Neutrophil (primary cell): ENCODE results near the gene RAC2.

Source experiments
- H3K27ac ChIP-seq: fragments of 200-600 bp; sonication (generic); 2 replicates; pipeline ENCODE4 v1.5.1; 2016; ENCODE audit warnings: mild to moderate bottlenecking, moderate library complexity
- H3K27me3 ChIP-seq: fragments of 200-600 bp; sonication (generic); 2 replicates; pipeline ENCODE4 v1.6.0; 2016; ENCODE audit warnings: mild to moderate bottlenecking
- H3K36me3 ChIP-seq: fragments of 200-600 bp; sonication (generic); 2 replicates; pipeline ENCODE4 v1.5.1; 2017
- H3K4me1 ChIP-seq, 2 experiments: fragments of 200-600 bp in 1 of 2; sonication (generic) in 1 of 2; 1 replicate in 1 of 2; 2 replicates in 1 of 2; pipeline versions ENCODE4 v1.5.1 to v1.6.1; 2013 to 2016; ENCODE audit warnings: low read depth in 1 of 2, low read length in 1 of 2, mild to moderate bottlenecking in 1 of 2, moderate library complexity in 1 of 2; ENCODE audit not compliant: control insufficient read depth in 1 of 2, insufficient read depth in 1 of 2
- H3K4me3 ChIP-seq, 2 experiments: fragments of 200-600 bp in 1 of 2; sonication (generic) in 1 of 2; 1 replicate in 1 of 2; 2 replicates in 1 of 2; pipeline ENCODE4 v1.5.1; 2013 to 2016; ENCODE audit warnings: low read depth in 1 of 2, low read length in 1 of 2, mild to moderate bottlenecking in 1 of 2, moderate library complexity in 1 of 2
- H3K9me3 ChIP-seq: fragments of 200-600 bp; sonication (generic); 2 replicates; pipeline ENCODE4 v1.5.1; 2016
- TF ChIP-seq, protein P1 (sequence below): fragments of 200-600 bp; sonication (generic); IDR thresholded peaks from 2 replicates; pipeline ENCODE4 v1.5.1; 2016; ENCODE audit warnings: antibody characterized with exemption

RAC2 gene

DNA sequence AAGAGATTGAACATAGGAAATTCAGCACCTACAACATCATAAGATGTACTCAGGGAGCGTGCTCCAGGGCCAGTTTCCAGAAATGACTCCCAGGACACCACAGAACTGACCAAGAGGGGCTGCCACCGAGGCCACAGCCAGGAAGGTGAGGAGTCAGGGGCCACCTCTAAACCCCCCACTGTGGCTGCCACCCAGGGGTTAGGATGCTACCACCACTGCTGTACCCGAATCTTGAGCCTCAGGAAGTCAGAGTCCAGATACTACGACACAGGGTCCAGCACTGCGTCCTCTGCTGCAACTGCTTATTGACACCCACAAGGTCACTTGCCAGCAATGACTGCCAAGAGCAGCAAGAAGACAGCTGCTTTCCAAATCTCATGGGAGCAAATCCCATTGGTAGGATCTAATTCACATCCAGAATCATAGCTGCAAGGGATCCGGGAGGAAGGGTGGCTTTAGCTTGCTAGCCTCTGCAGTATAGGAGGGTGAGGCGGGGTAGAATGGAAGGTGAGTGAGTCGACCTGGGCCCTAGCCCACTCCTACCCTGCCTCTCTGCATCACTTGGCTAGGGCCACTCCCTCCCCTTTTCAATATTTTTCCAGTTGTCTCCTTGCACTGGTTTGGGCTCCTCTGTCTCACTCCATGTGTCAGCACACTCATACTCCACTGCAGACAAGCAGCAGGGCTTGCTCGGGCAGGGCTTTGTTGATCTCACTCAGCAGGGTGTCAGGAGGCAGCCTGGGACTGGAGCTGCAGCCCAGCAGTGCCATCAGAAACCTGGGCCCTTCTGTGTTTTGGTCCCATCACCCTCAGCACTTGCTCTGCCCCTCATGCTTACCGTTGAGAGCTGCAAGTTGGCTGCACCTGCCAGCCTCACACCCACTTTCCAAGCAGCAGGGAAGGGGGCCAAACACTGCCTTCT, 20.2 kb upstream of the RAC2 start:
- no peak overlapping the region for H3K27ac ChIP-seq
- no peaks in the 10 kb centered on the region for H3K27me3 ChIP-seq
- no peaks in the 10 kb centered on the region for H3K36me3 ChIP-seq
- no peak overlapping the region for H3K4me3 ChIP-seq
- H3K4me1 ChIP-seq = peaks cover 38 to 46% of the 10 kb centered on the region in 2 experiments
- H3K9me3 ChIP-seq = no peaks in the 10 kb centered on the region
- TF ChIP-seq, protein P1, sequence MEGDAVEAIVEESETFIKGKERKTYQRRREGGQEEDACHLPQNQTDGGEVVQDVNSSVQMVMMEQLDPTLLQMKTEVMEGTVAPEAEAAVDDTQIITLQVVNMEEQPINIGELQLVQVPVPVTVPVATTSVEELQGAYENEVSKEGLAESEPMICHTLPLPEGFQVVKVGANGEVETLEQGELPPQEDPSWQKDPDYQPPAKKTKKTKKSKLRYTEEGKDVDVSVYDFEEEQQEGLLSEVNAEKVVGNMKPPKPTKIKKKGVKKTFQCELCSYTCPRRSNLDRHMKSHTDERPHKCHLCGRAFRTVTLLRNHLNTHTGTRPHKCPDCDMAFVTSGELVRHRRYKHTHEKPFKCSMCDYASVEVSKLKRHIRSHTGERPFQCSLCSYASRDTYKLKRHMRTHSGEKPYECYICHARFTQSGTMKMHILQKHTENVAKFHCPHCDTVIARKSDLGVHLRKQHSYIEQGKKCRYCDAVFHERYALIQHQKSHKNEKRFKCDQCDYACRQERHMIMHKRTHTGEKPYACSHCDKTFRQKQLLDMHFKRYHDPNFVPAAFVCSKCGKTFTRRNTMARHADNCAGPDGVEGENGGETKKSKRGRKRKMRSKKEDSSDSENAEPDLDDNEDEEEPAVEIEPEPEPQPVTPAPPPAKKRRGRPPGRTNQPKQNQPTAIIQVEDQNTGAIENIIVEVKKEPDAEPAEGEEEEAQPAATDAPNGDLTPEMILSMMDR = no peak

DNA sequence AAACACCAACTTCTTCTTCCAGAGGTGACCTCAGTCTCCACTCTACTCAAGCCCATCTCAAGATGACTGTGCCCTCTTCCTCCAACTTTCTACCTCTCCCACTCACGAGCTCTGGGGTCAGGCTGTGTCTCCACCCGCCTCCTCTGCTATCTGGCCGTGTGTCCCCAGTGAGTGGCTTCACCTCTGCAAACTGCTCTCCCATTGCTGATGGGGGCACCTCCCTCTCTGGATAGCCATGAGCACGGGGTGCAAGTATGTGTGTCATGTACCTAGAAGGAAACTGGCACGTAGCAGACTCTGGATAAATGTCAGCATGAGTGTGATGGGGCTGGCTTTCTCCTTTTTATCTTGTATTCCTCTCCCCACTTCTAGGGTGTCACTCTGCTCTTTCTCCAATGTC, 18.3 kb upstream of the RAC2 start:
- Histone ChIP-seq H3K4me3 (no peak overlapping the region), H3K36me3 (no peaks in the 10 kb centered on the region), H3K9me3 (no peaks in the 10 kb centered on the region), H3K27me3 (no peaks in the 10 kb centered on the region), H3K4me1 (peaks cover 32 to 33% of the 10 kb centered on the region in 2 experiments), H3K27ac (no peak overlapping the region)
- TF ChIP-seq, protein P1 = no peak

DNA sequence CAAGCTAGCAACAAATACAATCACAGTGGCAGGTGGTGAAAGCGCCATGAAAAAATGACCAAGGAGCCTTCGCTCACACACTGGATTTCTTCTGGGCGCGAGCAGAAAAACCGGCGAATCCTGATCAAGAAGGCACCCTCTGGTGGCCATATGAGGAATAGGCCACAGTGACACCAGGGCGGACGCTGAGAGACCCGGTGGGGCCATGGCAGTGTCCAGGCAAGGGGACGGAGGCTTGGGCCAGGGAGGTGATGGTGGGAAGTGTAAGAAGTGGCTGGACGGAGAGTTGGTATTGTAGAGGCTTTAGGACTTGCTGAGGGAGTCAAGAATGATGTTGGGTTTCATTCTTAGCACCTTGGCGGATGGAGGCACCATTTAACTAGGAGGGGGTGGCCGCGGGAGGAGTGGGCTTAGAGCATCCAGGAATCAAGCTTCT, 16.9 kb upstream of the RAC2 start:
- Histone ChIP-seq H3K36me3 (no peaks in the 10 kb centered on the region), H3K27me3 (no peaks in the 10 kb centered on the region), H3K27ac (peak overlapping the region; percentile 48), H3K4me1 (peaks cover 23 to 24% of the 10 kb centered on the region in 2 experiments), H3K4me3 (peak overlapping the region in 1 of 2 experiments; percentile 16), H3K9me3 (no peaks in the 10 kb centered on the region)
- TF ChIP-seq, protein P1 = peak; percentile 98

DNA sequence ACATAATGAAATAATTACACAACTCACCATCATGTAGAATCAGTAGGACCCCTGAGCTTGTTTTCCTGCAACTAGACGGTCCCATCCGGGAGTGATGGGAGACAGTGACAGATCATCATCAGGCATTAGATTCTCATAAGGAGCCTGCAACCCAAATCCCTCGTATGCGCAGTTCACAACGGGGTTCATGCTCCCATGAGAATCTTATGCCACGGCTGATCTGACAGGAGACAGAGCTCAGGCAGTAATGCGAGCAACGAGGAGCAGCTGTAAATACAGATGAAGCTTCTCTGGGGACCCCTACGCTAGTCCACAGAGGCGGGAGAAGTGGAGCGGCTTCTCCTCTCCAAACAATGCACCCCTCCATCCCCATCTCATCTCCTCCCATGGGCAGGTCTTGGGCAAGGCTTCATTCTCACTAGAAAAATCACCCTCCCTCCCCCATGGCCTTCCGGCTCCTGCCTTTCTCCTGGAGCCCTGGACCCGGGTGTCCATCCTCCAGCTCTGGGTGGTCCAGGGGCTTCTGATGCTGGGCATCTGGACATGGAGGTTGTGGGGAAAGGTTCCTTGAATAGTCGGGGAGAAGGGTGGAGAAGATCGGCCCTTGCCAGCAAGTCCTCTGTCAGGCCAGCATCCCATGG, 16.2 kb upstream of the RAC2 start:
- TF ChIP-seq, protein P1 = no peak
- H3K4me1 ChIP-seq = peaks cover 23 to 24% of the 10 kb centered on the region in 2 experiments
- peak overlapping the region; percentile 48 for H3K27ac ChIP-seq
- H3K4me3 ChIP-seq = no peak overlapping the region
- no peaks in the 10 kb centered on the region for H3K9me3 ChIP-seq
- H3K36me3 ChIP-seq = no peaks in the 10 kb centered on the region
- H3K27me3 ChIP-seq = no peaks in the 10 kb centered on the region

DNA sequence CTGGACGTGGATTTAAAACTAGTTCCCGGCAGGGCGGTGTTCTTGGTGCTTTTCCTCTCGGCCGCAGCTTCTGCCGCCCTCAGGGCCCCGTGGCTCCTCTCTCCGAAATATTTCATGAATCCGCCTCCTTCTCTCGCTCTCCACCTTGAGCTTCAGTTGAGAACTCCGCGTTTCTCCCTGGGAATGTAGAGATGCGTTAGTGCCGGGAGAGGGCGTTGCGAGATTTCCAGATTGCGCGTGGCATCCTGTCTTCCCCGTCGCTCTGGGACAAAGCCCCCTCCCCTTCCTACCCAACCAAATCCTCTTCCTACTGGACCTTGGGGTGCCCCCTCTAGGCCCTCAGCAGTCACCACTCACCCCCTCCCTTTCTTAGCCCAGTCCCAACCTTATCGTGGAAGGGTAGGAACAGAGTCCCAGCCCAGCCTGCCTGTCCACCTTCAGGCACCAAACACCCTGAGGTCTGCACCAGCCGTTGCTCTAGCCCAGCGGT, 15.5 kb upstream of the RAC2 start:
- no peaks in the 10 kb centered on the region for H3K27me3 ChIP-seq
- peaks cover 23 to 24% of the 10 kb centered on the region in 2 experiments for H3K4me1 ChIP-seq
- no peaks in the 10 kb centered on the region for H3K9me3 ChIP-seq
- H3K27ac ChIP-seq = peak overlapping the region; percentile 63
- TF ChIP-seq, protein P1 = peak; percentile 82
- peak overlapping the region in 1 of 2 experiments; percentile 17 for H3K4me3 ChIP-seq
- no peaks in the 10 kb centered on the region for H3K36me3 ChIP-seq
